ENCODE data around the gene BCAS3.
"Not testable (repeated sequence)": the region's sequence is repeated elsewhere in the genome, so short reads cannot be mapped to it uniquely, and the experiment has no call there.

The BCAS3 gene

GRCh38 chr17:60803059-60803458 is 125.4 kb downstream of the BCAS3 start:
- no peak overlapping the region for H3K23ac ChIP-seq (ENCODE audit: low read length)
- no peak overlapping the region for H3K27ac ChIP-seq (ENCODE audit: low read depth, low read length)
- WGBS (ENCODE audit: extremely low coverage, insufficient coverage, low lambda C conversion rate) = no CpG with 5 or more reads among the region's 6 CpGs
- H3K4me2 ChIP-seq (ENCODE audit: low read length) = no peak overlapping the region
- H3K4ac ChIP-seq (ENCODE audit: low read depth, low read length) = no peak overlapping the region
- no peak overlapping the region for H3K4me3 ChIP-seq (ENCODE audit: low read length)
- no peak for DNase-seq
- H3K27me3 ChIP-seq (ENCODE audit: insufficient read depth, low read length, poor library complexity) = no peaks in the 10 kb centered on the region
- no peak overlapping the region for H3K56ac ChIP-seq (ENCODE audit: low read length)
- no peaks in the 10 kb centered on the region for H3K4me1 ChIP-seq (ENCODE audit: control insufficient read depth, low read depth, low read length)
- no peak overlapping the region for H4K5ac ChIP-seq (ENCODE audit: low read length)
- H4K8ac ChIP-seq (ENCODE audit: low read depth, low read length) = no peak overlapping the region
- no peak overlapping the region for H2AK5ac ChIP-seq (ENCODE audit: low read length)
- H3K79me2 ChIP-seq (ENCODE audit: control insufficient read depth, insufficient read depth, low read length) = no peaks in the 10 kb centered on the region
- no peak overlapping the region for H2BK15ac ChIP-seq (replicated peaks; ENCODE audit: low read depth)
- no peak overlapping the region for H3K18ac ChIP-seq (ENCODE audit: low read length)
- no peak overlapping the region for H2BK5ac ChIP-seq (ENCODE audit: low read length)
- no peak overlapping the region for H3K9ac ChIP-seq (ENCODE audit: low read length)
- H3K36me3 ChIP-seq (ENCODE audit: control insufficient read depth, insufficient read depth, low read length) = no peaks in the 10 kb centered on the region
- no peak overlapping the region for H2BK120ac ChIP-seq (ENCODE audit: low read depth, low read length)
- H3K79me1 ChIP-seq (ENCODE audit: low read length) = no peaks in the 10 kb centered on the region

GRCh38 chr17:60804831-60805230 is 127.2 kb downstream of the BCAS3 start:
- Histone ChIP-seq H3K79me2 (ENCODE audit: control insufficient read depth, insufficient read depth, low read length) (no peaks in the 10 kb centered on the region), H3K4ac (ENCODE audit: low read depth, low read length) (no peak overlapping the region), H4K8ac (ENCODE audit: low read depth, low read length) (no peak overlapping the region), H3K56ac (ENCODE audit: low read length) (no peak overlapping the region), H3K23ac (ENCODE audit: low read length) (no peak overlapping the region), H2AK5ac (ENCODE audit: low read length) (no peak overlapping the region), H2BK15ac (replicated peaks; ENCODE audit: low read depth) (no peak overlapping the region), H2BK120ac (ENCODE audit: low read depth, low read length) (no peak overlapping the region), H2BK5ac (ENCODE audit: low read length) (no peak overlapping the region), H4K5ac (ENCODE audit: low read length) (no peak overlapping the region), H3K9ac (ENCODE audit: low read length) (no peak overlapping the region), H3K27ac (ENCODE audit: low read depth, low read length) (no peak overlapping the region), H3K18ac (ENCODE audit: low read length) (no peak overlapping the region), H3K27me3 (ENCODE audit: insufficient read depth, low read length, poor library complexity) (no peaks in the 10 kb centered on the region), H3K4me2 (ENCODE audit: low read length) (no peak overlapping the region), H3K4me3 (ENCODE audit: low read length) (no peak overlapping the region), H3K4me1 (ENCODE audit: control insufficient read depth, low read depth, low read length) (no peaks in the 10 kb centered on the region), H3K79me1 (ENCODE audit: low read length) (no peaks in the 10 kb centered on the region), H3K36me3 (ENCODE audit: control insufficient read depth, insufficient read depth, low read length) (no peaks in the 10 kb centered on the region)
- no CpG with 5 or more reads among the region's 3 CpGs for WGBS (ENCODE audit: extremely low coverage, insufficient coverage, low lambda C conversion rate)
- no peak for DNase-seq

- no peaks in the 10 kb centered on the region for H3K4me1 ChIP-seq (ENCODE audit: control insufficient read depth, low read depth, low read length)
- no peaks in the 10 kb centered on the region for H3K79me2 ChIP-seq (ENCODE audit: control insufficient read depth, insufficient read depth, low read length)
- no peaks in the 10 kb centered on the region for H3K27me3 ChIP-seq (ENCODE audit: insufficient read depth, low read length, poor library complexity)
- H3K4me2 ChIP-seq (ENCODE audit: low read length) = no peak overlapping the region
- H2AK5ac ChIP-seq (ENCODE audit: low read length) = no peak overlapping the region
- H3K36me3 ChIP-seq (ENCODE audit: control insufficient read depth, insufficient read depth, low read length) = no peaks in the 10 kb centered on the region
- no peak overlapping the region for H3K9ac ChIP-seq (ENCODE audit: low read length)
- H4K8ac ChIP-seq (ENCODE audit: low read depth, low read length) = no peak overlapping the region
- H3K56ac ChIP-seq (ENCODE audit: low read length) = no peak overlapping the region
- no CpG with 5 or more reads among the region's 1 CpG for WGBS (ENCODE audit: extremely low coverage, insufficient coverage, low lambda C conversion rate)
- no peak overlapping the region for H4K5ac ChIP-seq (ENCODE audit: low read length)
- DNase-seq = no peak
- H2BK120ac ChIP-seq (ENCODE audit: low read depth, low read length) = no peak overlapping the region
- H3K23ac ChIP-seq (ENCODE audit: low read length) = no peak overlapping the region
- no peak overlapping the region for H3K4ac ChIP-seq (ENCODE audit: low read depth, low read length)
- H3K79me1 ChIP-seq (ENCODE audit: low read length) = no peaks in the 10 kb centered on the region
- no peak overlapping the region for H2BK15ac ChIP-seq (replicated peaks; ENCODE audit: low read depth)
- no peak overlapping the region for H2BK5ac ChIP-seq (ENCODE audit: low read length)
- no peak overlapping the region for H3K27ac ChIP-seq (ENCODE audit: low read depth, low read length)
- no peak overlapping the region for H3K18ac ChIP-seq (ENCODE audit: low read length)
- H3K4me3 ChIP-seq (ENCODE audit: low read length) = no peak overlapping the region
Observed at GRCh38 chr17:60809421-60809820, 131.8 kb downstream of the BCAS3 start.

GRCh38 chr17:60814941-60815340 is 137.3 kb downstream of the BCAS3 start:
- not testable (repeated sequence) for DNase-seq; H3K36me3 ChIP-seq (ENCODE audit: control insufficient read depth, insufficient read depth, low read length); H3K4me2 ChIP-seq (ENCODE audit: low read length); H2BK120ac ChIP-seq (ENCODE audit: low read depth, low read length); H3K79me2 ChIP-seq (ENCODE audit: control insufficient read depth, insufficient read depth, low read length); H3K27ac ChIP-seq (ENCODE audit: low read depth, low read length); H3K79me1 ChIP-seq (ENCODE audit: low read length); H3K4me1 ChIP-seq (ENCODE audit: control insufficient read depth, low read depth, low read length); H3K9ac ChIP-seq (ENCODE audit: low read length); H4K5ac ChIP-seq (ENCODE audit: low read length); H3K4me3 ChIP-seq (ENCODE audit: low read length); H2BK5ac ChIP-seq (ENCODE audit: low read length); H2BK15ac ChIP-seq (replicated peaks; ENCODE audit: low read depth); H3K23ac ChIP-seq (ENCODE audit: low read length); H3K18ac ChIP-seq (ENCODE audit: low read length); H3K56ac ChIP-seq (ENCODE audit: low read length); H2AK5ac ChIP-seq (ENCODE audit: low read length); H4K8ac ChIP-seq (ENCODE audit: low read depth, low read length); H3K4ac ChIP-seq (ENCODE audit: low read depth, low read length); H3K27me3 ChIP-seq (ENCODE audit: insufficient read depth, low read length, poor library complexity)
- no CpG with 5 or more reads among the region's 2 CpGs for WGBS (ENCODE audit: extremely low coverage, insufficient coverage, low lambda C conversion rate)

GRCh38 chr17:60817192-60817591 is 139.5 kb downstream of the BCAS3 start:
- no peak overlapping the region for H3K4me3 ChIP-seq (ENCODE audit: low read length)
- no peak overlapping the region for H2BK120ac ChIP-seq (ENCODE audit: low read depth, low read length)
- H2BK5ac ChIP-seq (ENCODE audit: low read length) = no peak overlapping the region
- DNase-seq = no peak
- H4K5ac ChIP-seq (ENCODE audit: low read length) = no peak overlapping the region
- no peak overlapping the region for H3K9ac ChIP-seq (ENCODE audit: low read length)
- no peak overlapping the region for H3K27ac ChIP-seq (ENCODE audit: low read depth, low read length)
- no peak overlapping the region for H3K23ac ChIP-seq (ENCODE audit: low read length)
- no peaks in the 10 kb centered on the region for H3K79me1 ChIP-seq (ENCODE audit: low read length)
- H2BK15ac ChIP-seq (replicated peaks; ENCODE audit: low read depth) = no peak overlapping the region
- H3K36me3 ChIP-seq (ENCODE audit: control insufficient read depth, insufficient read depth, low read length) = no peaks in the 10 kb centered on the region
- no peak overlapping the region for H2AK5ac ChIP-seq (ENCODE audit: low read length)
- H3K56ac ChIP-seq (ENCODE audit: low read length) = no peak overlapping the region
- no peaks in the 10 kb centered on the region for H3K79me2 ChIP-seq (ENCODE audit: control insufficient read depth, insufficient read depth, low read length)
- no CpG with 5 or more reads among the region's 1 CpG for WGBS (ENCODE audit: extremely low coverage, insufficient coverage, low lambda C conversion rate)
- no peaks in the 10 kb centered on the region for H3K27me3 ChIP-seq (ENCODE audit: insufficient read depth, low read length, poor library complexity)
- H4K8ac ChIP-seq (ENCODE audit: low read depth, low read length) = no peak overlapping the region
- H3K4me1 ChIP-seq (ENCODE audit: control insufficient read depth, low read depth, low read length) = no peaks in the 10 kb centered on the region
- H3K4ac ChIP-seq (ENCODE audit: low read depth, low read length) = no peak overlapping the region
- no peak overlapping the region for H3K4me2 ChIP-seq (ENCODE audit: low read length)
- no peak overlapping the region for H3K18ac ChIP-seq (ENCODE audit: low read length)

GRCh38 chr17:60819447-60820130 is 141.9 kb downstream of the BCAS3 start:
- Histone ChIP-seq H3K36me3 (ENCODE audit: control insufficient read depth, insufficient read depth, low read length) (no peaks in the 10 kb centered on the region), H3K27ac (ENCODE audit: low read depth, low read length) (no peak overlapping the region), H3K9ac (ENCODE audit: low read length) (no peak overlapping the region), H3K4ac (ENCODE audit: low read depth, low read length) (no peak overlapping the region), H3K27me3 (ENCODE audit: insufficient read depth, low read length, poor library complexity) (no peaks in the 10 kb centered on the region), H2BK5ac (ENCODE audit: low read length) (no peak overlapping the region), H3K23ac (ENCODE audit: low read length) (no peak overlapping the region), H3K4me1 (ENCODE audit: control insufficient read depth, low read depth, low read length) (no peaks in the 10 kb centered on the region), H3K18ac (ENCODE audit: low read length) (no peak overlapping the region), H3K4me3 (ENCODE audit: low read length) (no peak overlapping the region), H3K79me2 (ENCODE audit: control insufficient read depth, insufficient read depth, low read length) (no peaks in the 10 kb centered on the region), H2BK120ac (ENCODE audit: low read depth, low read length) (no peak overlapping the region), H3K4me2 (ENCODE audit: low read length) (no peak overlapping the region), H2BK15ac (replicated peaks; ENCODE audit: low read depth) (no peak overlapping the region), H3K79me1 (ENCODE audit: low read length) (no peaks in the 10 kb centered on the region), H4K8ac (ENCODE audit: low read depth, low read length) (no peak overlapping the region), H4K5ac (ENCODE audit: low read length) (no peak overlapping the region), H2AK5ac (ENCODE audit: low read length) (no peak overlapping the region), H3K56ac (ENCODE audit: low read length) (no peak overlapping the region)
- WGBS (ENCODE audit: extremely low coverage, insufficient coverage, low lambda C conversion rate) = no CpG with 5 or more reads among the region's 4 CpGs
- peak; percentile 81 for DNase-seq

Data from mesendoderm (in vitro differentiated cells).